NT2/D1 (cell line): ENCODE results near the gene SLCO3A1.

Experiments used
- DNase-seq: peaks from one replicate; pipeline ENCODE4 v3.0.0-alpha.2; 2011; ENCODE audit warnings: low read depth, low spot score
- H3K27me3 ChIP-seq: 2 replicates; pipeline ENCODE4 v1.6.0; 2011; ENCODE audit warnings: mild to moderate bottlenecking; ENCODE audit not compliant: insufficient read length, insufficient read depth
- H3K36me3 ChIP-seq: 2 replicates; pipeline ENCODE4 v1.6.1; 2011; ENCODE audit warnings: mild to moderate bottlenecking, low read length, mixed read lengths; ENCODE audit not compliant: insufficient read depth, insufficient read length
- H3K4me1 ChIP-seq: 2 replicates; pipeline ENCODE4 v1.5.1; 2011; ENCODE audit not compliant: insufficient read depth, insufficient read length
- H3K4me3 ChIP-seq: 2 replicates; pipeline ENCODE4 v1.5.1; 2011; ENCODE audit warnings: low read depth; ENCODE audit not compliant: insufficient read length
- H3K9ac ChIP-seq: 2 replicates; pipeline ENCODE4 v1.6.0; 2011; ENCODE audit warnings: low read depth; ENCODE audit not compliant: insufficient read length
- H3K9me3 ChIP-seq: 2 replicates; pipeline ENCODE4 v1.5.1; 2011; ENCODE audit warnings: mild to moderate bottlenecking, low read length; ENCODE audit not compliant: insufficient read depth
- SUZ12 ChIP-seq: IDR thresholded peaks from 2 replicates; pipeline ENCODE4 v1.6.1; 2011; ENCODE audit not compliant: insufficient read length, insufficient read depth; ENCODE audit errors: extremely low read depth
- YY1 ChIP-seq: IDR thresholded peaks from 2 replicates; pipeline ENCODE4 v1.6.1; 2011; ENCODE audit not compliant: insufficient read length, insufficient read depth
- ZNF274 ChIP-seq: IDR thresholded peaks from 2 replicates; pipeline ENCODE4 v1.6.1; 2011; ENCODE audit warnings: mild to moderate bottlenecking, low read depth, low read length

Gene SLCO3A1

GRCh38 chr15:92018535-92019239, 165.2 kb downstream of the SLCO3A1 start:
- H3K9me3 ChIP-seq = no peaks in the 10 kb centered on the region
- no peak overlapping the region for H3K9ac ChIP-seq
- DNase-seq = no peak
- no peak overlapping the region for H3K4me3 ChIP-seq
- no peaks in the 10 kb centered on the region for H3K4me1 ChIP-seq
- no peaks in the 10 kb centered on the region for H3K27me3 ChIP-seq
- TF ChIP-seq YY1 (no peak), SUZ12 (no peak), ZNF274 (no peak)
- no peaks in the 10 kb centered on the region for H3K36me3 ChIP-seq

DNA sequence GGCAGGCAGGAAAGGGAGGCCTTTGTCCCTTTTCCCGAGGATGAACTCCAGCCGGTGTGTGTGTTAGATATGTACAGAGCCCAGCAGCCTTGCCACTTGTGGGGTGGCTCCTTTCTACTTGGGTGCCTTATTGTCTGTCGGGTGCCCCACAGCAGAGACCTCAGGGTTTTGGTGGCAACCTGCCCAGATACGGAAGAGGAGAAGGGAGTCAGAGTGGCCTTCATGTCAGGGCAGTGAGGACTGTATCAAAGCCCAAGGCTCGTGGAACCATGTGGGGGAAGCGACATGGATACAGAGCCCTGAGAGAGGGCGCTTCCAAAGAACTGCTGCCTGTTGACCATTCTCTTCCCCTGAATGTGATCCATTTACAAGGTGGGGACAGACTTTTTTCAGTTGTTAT, 166.2 kb downstream of the SLCO3A1 start:
- DNase-seq = no peak
- H3K4me3 ChIP-seq = no peak overlapping the region
- H3K27me3 ChIP-seq = no peaks in the 10 kb centered on the region
- no peaks in the 10 kb centered on the region for H3K9me3 ChIP-seq
- TF ChIP-seq SUZ12 = no peak
- no peak for TF ChIP-seq YY1
- TF ChIP-seq ZNF274 = no peak
- no peaks in the 10 kb centered on the region for H3K4me1 ChIP-seq
- no peaks in the 10 kb centered on the region for H3K36me3 ChIP-seq
- H3K9ac ChIP-seq = no peak overlapping the region

- Histone ChIP-seq H3K27me3 (no peaks in the 10 kb centered on the region), H3K4me1 (no peaks in the 10 kb centered on the region), H3K36me3 (no peaks in the 10 kb centered on the region), H3K9ac (no peak overlapping the region), H3K4me3 (no peak overlapping the region), H3K9me3 (no peaks in the 10 kb centered on the region)
- no peak for DNase-seq
- TF ChIP-seq YY1 (no peak), ZNF274 (no peak), SUZ12 (no peak)
These were observed 166.7 kb downstream of the SLCO3A1 start for GRCh38 chr15:92020207-92020606.

- TF ChIP-seq ZNF274 (no peak), SUZ12 (no peak), YY1 (no peak)
- H3K9ac ChIP-seq = no peak overlapping the region
These were observed 167.3 kb downstream of the SLCO3A1 start for GRCh38 chr15:92020804-92021203.

DNA sequence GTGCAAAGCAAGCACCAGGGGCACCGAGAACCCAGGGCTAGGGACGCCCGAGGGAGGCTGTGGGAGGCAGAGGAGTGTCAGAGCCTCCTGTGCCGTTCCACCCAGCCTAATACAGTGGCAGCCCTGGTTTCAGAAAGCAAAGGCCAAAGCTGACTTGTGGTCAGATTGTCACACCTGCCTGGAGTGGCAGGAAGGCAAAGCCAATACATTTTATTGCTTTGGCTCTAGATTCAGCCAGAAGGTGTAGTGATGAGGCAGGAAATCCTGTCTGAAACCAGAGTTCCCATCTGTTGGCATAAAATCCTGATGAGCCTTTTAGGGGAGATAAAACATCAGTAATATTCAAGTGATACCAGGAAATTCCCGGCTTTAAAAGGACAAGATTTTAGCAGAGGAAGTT, 168.3 kb downstream of the SLCO3A1 start:
- no peaks in the 10 kb centered on the region for H3K27me3 ChIP-seq
- no peaks in the 10 kb centered on the region for H3K9me3 ChIP-seq
- no peak overlapping the region for H3K9ac ChIP-seq
- no peak overlapping the region for H3K4me3 ChIP-seq
- no peaks in the 10 kb centered on the region for H3K4me1 ChIP-seq
- no peaks in the 10 kb centered on the region for H3K36me3 ChIP-seq
- no peak for TF ChIP-seq SUZ12
- DNase-seq = no peak

More at GRCh38 chr15:92020804-92021203, 167.3 kb downstream of the SLCO3A1 start:
- H3K4me3 ChIP-seq = no peak overlapping the region
- no peaks in the 10 kb centered on the region for H3K4me1 ChIP-seq
- no peak for DNase-seq
- H3K36me3 ChIP-seq = no peaks in the 10 kb centered on the region
- H3K9me3 ChIP-seq = no peaks in the 10 kb centered on the region
- no peaks in the 10 kb centered on the region for H3K27me3 ChIP-seq

- Histone ChIP-seq H3K36me3 (no peaks in the 10 kb centered on the region), H3K4me1 (no peaks in the 10 kb centered on the region), H3K9ac (no peak overlapping the region), H3K9me3 (no peaks in the 10 kb centered on the region), H3K27me3 (no peaks in the 10 kb centered on the region), H3K4me3 (no peak overlapping the region)
- DNase-seq = no peak
- TF ChIP-seq YY1 (no peak), SUZ12 (no peak), ZNF274 (no peak)
These were observed 170.5 kb downstream of the SLCO3A1 start for GRCh38 chr15:92023965-92024364.

DNA sequence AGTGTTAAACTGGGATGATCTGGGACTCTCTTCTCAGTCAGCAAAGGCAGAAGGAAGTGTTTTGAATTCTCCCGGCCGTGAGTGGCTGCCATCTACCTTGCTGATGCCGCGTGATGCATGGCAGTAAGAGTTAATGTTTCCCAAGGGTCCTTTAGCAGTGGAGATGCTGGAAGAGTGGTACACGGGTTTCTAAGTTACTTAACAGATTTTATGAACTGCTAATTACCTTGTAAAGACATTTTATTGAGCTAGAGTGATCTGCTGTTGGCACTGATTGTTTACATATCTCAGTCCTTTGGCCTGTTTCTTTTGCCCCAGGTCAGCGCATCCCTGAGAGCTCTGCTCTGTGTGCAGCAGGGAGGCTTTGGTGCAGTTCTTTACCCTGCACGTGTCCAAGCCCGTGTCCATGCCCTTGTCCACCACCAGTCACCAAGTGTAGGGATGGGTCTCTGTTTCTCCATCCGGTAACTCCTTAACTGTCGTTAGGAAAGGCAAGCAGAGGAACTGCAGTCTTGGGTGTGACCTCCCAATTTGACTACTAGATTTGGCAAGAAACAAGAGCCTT, 172.3 kb downstream of the SLCO3A1 start:
- TF ChIP-seq SUZ12 (no peak), ZNF274 (no peak), YY1 (no peak)
- Histone ChIP-seq H3K4me3 (no peak overlapping the region), H3K27me3 (no peaks in the 10 kb centered on the region), H3K9ac (no peak overlapping the region), H3K4me1 (no peaks in the 10 kb centered on the region), H3K9me3 (no peaks in the 10 kb centered on the region), H3K36me3 (no peaks in the 10 kb centered on the region)
- DNase-seq = no peak
